Astrocyte (in vitro differentiated cells and primary cell): ENCODE measurements around the gene RHBG.

ENCODE experiments used
- CTCF ChIP-seq: IDR thresholded peaks from 2 replicates; pipeline ENCODE4 v1.5.1; 2011; ENCODE audit warnings: low read depth, mild to moderate bottlenecking, inconsistent platforms, low read length, moderate library complexity; ENCODE audit not compliant: insufficient read depth
- EZH2 ChIP-seq: IDR thresholded peaks from 2 replicates; pipeline ENCODE4 v1.6.1; 2012; ENCODE audit warnings: mild to moderate bottlenecking, low read length, inconsistent platforms; ENCODE audit not compliant: insufficient read depth

- TF ChIP-seq CTCF (no peak), EZH2 (no peak)
Measured at GRCh38 chr1:156386134-156386901, 17.3 kb downstream of the RHBG start.
